Hepatocyte (in vitro differentiated cells): ENCODE data around the gene MTFP1.

Experiments
- EZH2phosphoT487 ChIP-seq: fragments of 200-600 bp; sonication (generic); IDR thresholded peaks from one replicate; pipeline ENCODE4 v1.6.1; 2018; ENCODE audit warnings: antibody characterized with exemption, mild to moderate bottlenecking, low read depth, moderate library complexity; ENCODE audit not compliant: unreplicated experiment, severe bottlenecking
- TF ChIP-seq, protein P1 (sequence below): fragments of 200-600 bp; sonication (generic); IDR thresholded peaks from 2 replicates; pipeline ENCODE4 v1.5.1; 2016; ENCODE audit warnings: antibody characterized with exemption, mild to moderate bottlenecking; ENCODE audit not compliant: poor library complexity

DNA sequence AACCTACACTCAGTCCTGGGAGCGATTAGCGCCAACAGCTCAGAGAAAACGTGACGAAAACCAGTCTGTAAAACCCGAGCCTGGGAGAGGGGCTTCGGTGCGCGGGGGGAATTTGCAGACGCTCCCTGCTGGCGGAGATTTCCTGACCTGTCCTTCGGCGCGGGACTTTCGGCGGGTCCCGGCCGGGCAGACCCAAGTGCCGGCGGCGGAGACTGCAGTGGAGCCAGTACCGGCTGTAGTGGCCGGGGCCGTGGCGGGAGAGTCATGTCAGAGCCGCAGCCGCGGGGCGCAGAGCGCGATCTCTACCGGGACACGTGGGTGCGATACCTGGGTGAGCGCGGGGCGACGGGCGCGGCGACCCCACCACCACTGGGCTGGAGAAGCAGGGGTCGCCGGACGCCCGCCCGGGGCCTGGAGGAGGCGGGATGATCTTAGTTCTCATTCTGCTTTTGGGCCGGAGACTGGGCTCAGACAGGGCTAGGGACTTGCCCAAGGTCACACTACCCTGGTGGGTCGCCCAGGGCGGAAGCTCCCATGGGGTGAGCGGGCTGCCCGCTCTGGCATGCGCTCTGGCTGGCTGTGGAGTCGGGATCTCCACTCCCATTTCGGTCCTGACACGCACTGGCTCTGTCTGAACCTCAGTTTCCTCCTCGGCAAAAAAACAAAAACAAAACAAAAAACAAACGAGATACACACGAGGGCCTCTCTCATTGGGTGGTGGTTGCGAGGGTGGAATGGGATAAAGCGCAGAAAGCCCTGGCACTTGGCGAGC lies at the start of gene MTFP1:
- TF ChIP-seq, protein P1, sequence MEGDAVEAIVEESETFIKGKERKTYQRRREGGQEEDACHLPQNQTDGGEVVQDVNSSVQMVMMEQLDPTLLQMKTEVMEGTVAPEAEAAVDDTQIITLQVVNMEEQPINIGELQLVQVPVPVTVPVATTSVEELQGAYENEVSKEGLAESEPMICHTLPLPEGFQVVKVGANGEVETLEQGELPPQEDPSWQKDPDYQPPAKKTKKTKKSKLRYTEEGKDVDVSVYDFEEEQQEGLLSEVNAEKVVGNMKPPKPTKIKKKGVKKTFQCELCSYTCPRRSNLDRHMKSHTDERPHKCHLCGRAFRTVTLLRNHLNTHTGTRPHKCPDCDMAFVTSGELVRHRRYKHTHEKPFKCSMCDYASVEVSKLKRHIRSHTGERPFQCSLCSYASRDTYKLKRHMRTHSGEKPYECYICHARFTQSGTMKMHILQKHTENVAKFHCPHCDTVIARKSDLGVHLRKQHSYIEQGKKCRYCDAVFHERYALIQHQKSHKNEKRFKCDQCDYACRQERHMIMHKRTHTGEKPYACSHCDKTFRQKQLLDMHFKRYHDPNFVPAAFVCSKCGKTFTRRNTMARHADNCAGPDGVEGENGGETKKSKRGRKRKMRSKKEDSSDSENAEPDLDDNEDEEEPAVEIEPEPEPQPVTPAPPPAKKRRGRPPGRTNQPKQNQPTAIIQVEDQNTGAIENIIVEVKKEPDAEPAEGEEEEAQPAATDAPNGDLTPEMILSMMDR: no peak
- TF ChIP-seq EZH2phosphoT487: no peak
